ENCODE results near the gene RNF130.
"Not testable (repeated sequence)": the region's sequence is repeated elsewhere in the genome, so short reads cannot be mapped to it uniquely, and the experiment has no call there.

The RNF130 gene

GRCh38 chr5:180053061-180053602, 18.4 kb downstream of the RNF130 start:
- DNase-seq = no peak

- no peak for DNase-seq
Observed at GRCh38 chr5:180052211-180052818, 19.2 kb downstream of the RNF130 start.

GRCh38 chr5:180050121-180050940, 21.2 kb downstream of the RNF130 start:
- DNase-seq = no peak

- DNase-seq = peak; percentile 69
Observed at GRCh38 chr5:180049185-180049548, 22.4 kb downstream of the RNF130 start.

- no peak for DNase-seq
Observed at GRCh38 chr5:180047667-180048066, 23.9 kb downstream of the RNF130 start.

GRCh38 chr5:180046656-180047055, 24.9 kb downstream of the RNF130 start:
- DNase-seq = no peak

GRCh38 chr5:180045889-180046499, 25.6 kb downstream of the RNF130 start:
- no peak for DNase-seq

GRCh38 chr5:180043377-180043776, 28.2 kb downstream of the RNF130 start:
- DNase-seq = no peak

GRCh38 chr5:180041301-180042274, 30.0 kb downstream of the RNF130 start:
- no peak for DNase-seq

GRCh38 chr5:180040287-180041214, 31.0 kb downstream of the RNF130 start:
- DNase-seq = no peak

- no peak for DNase-seq
Observed at GRCh38 chr5:180035206-180035931, 36.2 kb downstream of the RNF130 start.

- DNase-seq = no peak
Observed at GRCh38 chr5:180034564-180034963, 37.0 kb downstream of the RNF130 start.

GRCh38 chr5:180027459-180028089, 44.0 kb downstream of the RNF130 start:
- DNase-seq = no peak

- no peak for DNase-seq
Observed at GRCh38 chr5:180026734-180027458, 44.7 kb downstream of the RNF130 start.

- DNase-seq = no peak
Observed at GRCh38 chr5:180026320-180026719, 45.2 kb downstream of the RNF130 start.

- no peak for DNase-seq
Observed at GRCh38 chr5:180021900-180022299, 49.7 kb downstream of the RNF130 start.

- DNase-seq = no peak
Observed at GRCh38 chr5:180020176-180020575, 51.4 kb downstream of the RNF130 start.

- no peak for DNase-seq
Observed at GRCh38 chr5:180018347-180019060, 53.1 kb downstream of the RNF130 start.

GRCh38 chr5:180015523-180015922, 56.0 kb downstream of the RNF130 start:
- not testable (repeated sequence) for DNase-seq
